ENCODE measurements around the gene NCOA1. TPM values are rescaled to one million over a fixed set of nuclear protein-coding genes. Genes with fewer than 3 reads are reported as not detected.
"Not testable (repeated sequence)": the region's sequence is repeated elsewhere in the genome, so short reads cannot be mapped to it uniquely, and the experiment has no call there.

NCOA1 gene
- total and polyA plus RNA-seq, 10 of the 15 experiments (the other 5 are each of a cell fraction or from before 2014, with no cell fraction given) = 1.8 to 35.6 (median 6.1) TPM

- BruUV-seq (replicated peaks); H3K4me2 ChIP-seq (ENCODE audit: control insufficient read depth, insufficient read depth); in situ Hi-C loops (cut with MboI); FAIRE-seq; H3K27me3 ChIP-seq (replicated peaks in 1 of 2; ENCODE audit: control insufficient read depth in 2 of 2, insufficient read depth in 2 of 2, low read length in 1 of 2); H3K36me3 ChIP-seq (ENCODE audit: control insufficient read depth in 2 of 2, insufficient read depth in 2 of 2, low read length in 1 of 2); H2AFZ ChIP-seq (ENCODE audit: control insufficient read depth, low read depth, low read length); H3K9me3 ChIP-seq (replicated peaks; ENCODE audit: control insufficient read depth, insufficient read depth, low read length); H4K20me1 ChIP-seq (ENCODE audit: control insufficient read depth, insufficient read depth); H3K4me3 ChIP-seq; H3K4me1 ChIP-seq (ENCODE audit: control insufficient read depth, insufficient read depth, low read length); DNase-seq (ENCODE audit: low read depth, low spot score); intact Hi-C loops (cut with micrococcal nuclease; ENCODE audit: unreplicated experiment); ATAC-seq; CTCF ChIA-PET; RAD21 ChIA-PET (ENCODE audit: unreplicated experiment); H3K9ac ChIP-seq (ENCODE audit: control insufficient read depth, insufficient read depth, low read length); POLR2A ChIA-PET; H3K27ac ChIP-seq (ENCODE audit: control insufficient read depth, insufficient read depth); H3K79me2 ChIP-seq (ENCODE audit: control insufficient read depth, insufficient read depth, low read length): not testable (repeated sequence)
- WGBS (ENCODE audit: insufficient coverage, insufficient replicate concordance, low lambda C conversion rate, missing lambda C conversion rate) = 97% methylated on average over 6 of the region's 6 CpGs
- SMC1A ChIA-PET (ENCODE audit: uncharacterized antibody, unreplicated experiment) = interaction anchor here (0.8 to 1.2 kb wide), 3 partner anchors 9 to 14 kb away, joined by 3 to 4 read pairs (median 4); no protein-coding TSS in a partner anchor
Measured at GRCh38 chr2:24600140-24600539, 109.1 kb downstream of the NCOA1 start.

- POLR2A ChIA-PET = no interaction called here
- intact Hi-C loops (cut with micrococcal nuclease; ENCODE audit: unreplicated experiment) = loop anchor here (2.0 kb wide), 1 partner anchor 215 kb away; no protein-coding TSS in a partner anchor
- no peak for TF ChIP-seq GATAD2B (conservative IDR thresholded peaks at IDR 0.05; ENCODE audit: low read depth)
- no peak for TF ChIP-seq ZNF592 (IDR thresholded peaks at IDR 0.05)
- no peak for TF ChIP-seq IRF3 (IDR thresholded peaks at IDR 0.05)
- TF ChIP-seq IKZF2 (IDR thresholded peaks at IDR 0.05) = no peak
- TF ChIP-seq STAT1 (conservative IDR thresholded peaks at IDR 0.05) = no peak
- TF ChIP-seq SKIL (IDR thresholded peaks at IDR 0.05; ENCODE audit: low read depth, poor library complexity, severe bottlenecking) = no peak
- no peak for TF ChIP-seq CHD1 (IDR thresholded peaks at IDR 0.05; ENCODE audit: low read depth, low read length)
- TF ChIP-seq HDAC2 (IDR thresholded peaks at IDR 0.05) = no peak
Measured at GRCh38 chr2:24611631-24612030, 120.6 kb downstream of the NCOA1 start.

More at GRCh38 chr2:24611631-24612030, 120.6 kb downstream of the NCOA1 start:
- no peak overlapping the region for H2AFZ ChIP-seq (ENCODE audit: control insufficient read depth, low read depth, low read length)
- H3K4me3 ChIP-seq = no peak overlapping the region
- ChIA-PET CTCF (interaction anchor here (0.6 to 4.5 kb wide), 15 partner anchors 13 to 341 kb away, joined by 3 to 59 read pairs (median 4); no protein-coding TSS in a partner anchor), RAD21 (ENCODE audit: unreplicated experiment) (interaction anchor here (0.6 to 1.1 kb wide), 2 partner anchors 98 to 199 kb away, joined by 3 read pairs; no protein-coding TSS in a partner anchor), SMC1A (ENCODE audit: uncharacterized antibody, unreplicated experiment) (interaction anchor here (0.8 to 2.2 kb wide), 7 partner anchors 12 to 203 kb away, joined by 3 to 13 read pairs (median 4); no protein-coding TSS in a partner anchor)
- H3K9ac ChIP-seq (ENCODE audit: control insufficient read depth, insufficient read depth, low read length) = no peak overlapping the region
- DNase-seq (ENCODE audit: low read depth, low spot score) (no peak), ATAC-seq (no peak), FAIRE-seq (no peak)
- in situ Hi-C loops (cut with MboI) = no loop called here
- H3K79me2 ChIP-seq (ENCODE audit: control insufficient read depth, insufficient read depth, low read length) = no peaks in the 10 kb centered on the region; the same call in none of the 2 replicates
- BruUV-seq (replicated peaks) = no TSS peak
- peaks cover 15% of the 10 kb centered on the region for H3K4me1 ChIP-seq (ENCODE audit: control insufficient read depth, insufficient read depth, low read length)
- 93% methylated on average over 3 of the region's 3 CpGs for WGBS (ENCODE audit: insufficient coverage, insufficient replicate concordance, low lambda C conversion rate, missing lambda C conversion rate)
- no peaks in the 10 kb centered on the region; a peak in 1 of 4 replicates for H3K36me3 ChIP-seq (ENCODE audit: control insufficient read depth in 2 of 2, insufficient read depth in 2 of 2, low read length in 1 of 2)
- H3K4me2 ChIP-seq (ENCODE audit: control insufficient read depth, insufficient read depth) = no peak overlapping the region
- no peaks in the 10 kb centered on the region; the same call in 1 of the 3 replicates for H3K9me3 ChIP-seq (replicated peaks; ENCODE audit: control insufficient read depth, insufficient read depth, low read length)
- no peak overlapping the region for H3K27ac ChIP-seq (ENCODE audit: control insufficient read depth, insufficient read depth)
- H4K20me1 ChIP-seq (ENCODE audit: control insufficient read depth, insufficient read depth) = no peaks in the 10 kb centered on the region
- H3K27me3 ChIP-seq (replicated peaks in 1 of 2; ENCODE audit: control insufficient read depth in 2 of 2, insufficient read depth in 2 of 2, low read length in 1 of 2) = no peaks in the 10 kb centered on the region

All from GM12878 (cell line).